ENCODE results near the gene SOX11. TPM values are rescaled to one million over a fixed set of nuclear protein-coding genes. Genes with fewer than 3 reads are reported as not detected.

SOX11 gene
- total and polyA plus RNA-seq, 2 experiments from 2014 or later: 9.3 to 40.7 TPM

DNA sequence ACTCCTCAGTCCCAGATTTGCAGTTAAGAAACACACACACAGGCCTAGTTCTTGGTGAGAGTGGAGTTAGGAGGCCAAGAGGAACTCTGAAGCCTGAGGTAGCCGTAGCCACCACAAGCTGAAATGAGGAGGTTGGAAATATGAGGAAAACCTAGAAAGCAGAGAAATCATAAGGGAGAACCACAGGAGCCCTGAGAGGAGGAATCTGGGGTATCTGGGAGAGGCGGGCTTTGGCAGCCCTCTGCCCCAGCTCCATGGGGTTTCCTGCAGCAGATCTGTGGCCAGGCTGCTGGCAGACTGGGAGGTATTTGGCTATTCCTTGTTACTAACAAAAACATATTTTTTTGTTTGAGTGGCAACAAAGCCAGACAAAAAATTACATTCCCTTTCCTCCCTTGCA is 11.0 kb downstream of the SOX11 start:
- Histone ChIP-seq H3K4me3 (no peak overlapping the region), H3K27ac (no peak overlapping the region), H3K27me3 (no peaks in the 10 kb centered on the region), H3K4me1 (ENCODE audit: low read depth) (peaks cover 42% of the 10 kb centered on the region), H3K9me3 (ENCODE audit: low read depth) (no peaks in the 10 kb centered on the region), H3K36me3 (peaks cover 6% of the 10 kb centered on the region)
- no peak for DNase-seq (ENCODE audit: low read depth in 1 of 2, low spot score in 1 of 2)
- TF ChIP-seq, protein P1, sequence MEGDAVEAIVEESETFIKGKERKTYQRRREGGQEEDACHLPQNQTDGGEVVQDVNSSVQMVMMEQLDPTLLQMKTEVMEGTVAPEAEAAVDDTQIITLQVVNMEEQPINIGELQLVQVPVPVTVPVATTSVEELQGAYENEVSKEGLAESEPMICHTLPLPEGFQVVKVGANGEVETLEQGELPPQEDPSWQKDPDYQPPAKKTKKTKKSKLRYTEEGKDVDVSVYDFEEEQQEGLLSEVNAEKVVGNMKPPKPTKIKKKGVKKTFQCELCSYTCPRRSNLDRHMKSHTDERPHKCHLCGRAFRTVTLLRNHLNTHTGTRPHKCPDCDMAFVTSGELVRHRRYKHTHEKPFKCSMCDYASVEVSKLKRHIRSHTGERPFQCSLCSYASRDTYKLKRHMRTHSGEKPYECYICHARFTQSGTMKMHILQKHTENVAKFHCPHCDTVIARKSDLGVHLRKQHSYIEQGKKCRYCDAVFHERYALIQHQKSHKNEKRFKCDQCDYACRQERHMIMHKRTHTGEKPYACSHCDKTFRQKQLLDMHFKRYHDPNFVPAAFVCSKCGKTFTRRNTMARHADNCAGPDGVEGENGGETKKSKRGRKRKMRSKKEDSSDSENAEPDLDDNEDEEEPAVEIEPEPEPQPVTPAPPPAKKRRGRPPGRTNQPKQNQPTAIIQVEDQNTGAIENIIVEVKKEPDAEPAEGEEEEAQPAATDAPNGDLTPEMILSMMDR (IDR thresholded peaks at IDR 0.05; ENCODE audit: low read depth, low read length): no peak

DNA sequence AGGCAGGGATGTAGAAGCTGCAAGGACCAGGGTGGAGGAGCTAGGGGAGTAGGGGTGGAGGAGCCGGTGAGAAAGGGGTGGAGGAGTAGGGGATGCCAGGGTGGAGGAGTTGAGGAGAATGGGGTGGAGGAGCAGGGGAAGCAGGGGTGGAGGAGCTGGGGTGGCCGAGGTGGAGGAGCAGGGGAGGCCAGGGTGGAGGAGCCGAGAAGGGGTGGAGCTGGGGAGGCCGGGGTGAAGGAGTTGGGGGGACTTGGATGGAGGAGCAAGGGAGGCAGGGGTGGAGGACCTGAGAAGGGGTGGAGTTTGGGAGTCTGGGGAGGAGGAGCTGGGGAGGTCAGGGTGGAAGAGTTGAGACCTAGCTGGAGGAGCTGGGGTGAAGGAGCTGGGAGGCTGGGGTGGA is 13.3 kb downstream of the SOX11 start:
- H3K27ac ChIP-seq: no peak overlapping the region
- H3K36me3 ChIP-seq: peaks cover 6% of the 10 kb centered on the region
- H3K9me3 ChIP-seq (ENCODE audit: low read depth): no peaks in the 10 kb centered on the region
- TF ChIP-seq, protein P1 (IDR thresholded peaks at IDR 0.05; ENCODE audit: low read depth, low read length): no peak
- peaks cover 23% of the 10 kb centered on the region for H3K4me1 ChIP-seq (ENCODE audit: low read depth)
- no peak overlapping the region for H3K4me3 ChIP-seq
- no peaks in the 10 kb centered on the region for H3K27me3 ChIP-seq
- no peak for DNase-seq (ENCODE audit: low read depth in 1 of 2, low spot score in 1 of 2)

DNA sequence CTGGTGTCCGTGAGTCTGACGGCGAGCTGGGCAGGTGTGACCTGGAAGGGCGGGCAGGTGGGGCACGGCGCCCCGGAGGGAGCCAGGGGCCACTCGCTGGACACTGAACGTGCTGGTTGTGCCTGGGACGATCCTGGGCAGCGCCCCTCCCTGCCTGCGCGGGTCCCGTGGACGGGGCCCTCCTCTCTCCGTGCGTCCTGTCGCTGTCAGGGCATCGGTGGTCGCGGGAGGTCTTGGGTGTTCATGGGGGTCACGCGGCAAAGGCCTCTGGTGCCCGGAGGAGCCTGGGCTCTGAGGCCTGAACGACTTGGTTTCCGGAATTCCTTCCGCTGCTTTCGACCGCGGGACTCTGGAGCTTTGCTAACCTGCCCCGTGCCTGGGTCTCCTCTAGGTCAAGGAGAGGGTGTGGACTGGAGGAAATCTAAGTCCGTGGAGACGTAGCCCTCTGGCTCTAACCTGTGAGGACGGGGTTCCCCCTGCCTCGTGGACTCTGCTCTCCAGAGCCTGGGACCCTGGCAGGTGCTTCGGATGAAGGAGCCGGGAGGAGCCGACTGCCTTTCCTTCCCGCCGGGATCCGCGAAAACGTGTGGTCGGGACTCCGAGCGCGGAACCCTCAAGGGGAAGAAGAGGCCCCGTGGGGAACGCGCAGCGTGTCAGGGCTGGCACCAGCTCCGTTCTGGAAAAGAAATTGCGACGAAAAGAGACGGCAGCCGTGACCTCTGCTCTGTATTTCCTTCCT is 14.7 kb downstream of the SOX11 start:
- H3K4me1 ChIP-seq (ENCODE audit: low read depth): peaks cover 9% of the 10 kb centered on the region
- H3K9me3 ChIP-seq (ENCODE audit: low read depth): no peaks in the 10 kb centered on the region
- no peaks in the 10 kb centered on the region for H3K27me3 ChIP-seq
- no peak for DNase-seq (ENCODE audit: low read depth in 1 of 2, low spot score in 1 of 2)
- no peaks in the 10 kb centered on the region for H3K36me3 ChIP-seq
- no peak overlapping the region for H3K27ac ChIP-seq
- H3K4me3 ChIP-seq: no peak overlapping the region
- TF ChIP-seq, protein P1 (IDR thresholded peaks at IDR 0.05; ENCODE audit: low read depth, low read length): no peak

DNA sequence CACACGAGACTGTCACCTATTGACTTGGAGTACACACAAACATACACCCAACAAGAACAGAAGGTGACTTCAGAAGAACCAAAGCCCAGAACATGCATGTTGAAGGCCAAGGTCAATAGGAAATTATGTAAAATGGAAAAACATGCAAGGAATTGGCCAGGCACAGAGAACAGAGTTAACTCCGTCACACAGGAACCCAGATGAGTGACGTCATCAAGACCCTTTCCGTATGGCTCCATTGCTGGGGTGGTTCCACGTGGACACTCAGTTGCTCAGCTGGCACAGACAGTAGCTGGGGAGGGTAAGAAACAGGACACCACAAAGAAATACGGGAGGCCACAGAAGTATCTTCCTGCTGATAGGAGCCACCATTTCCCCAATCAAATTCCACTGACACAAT is 18.4 kb downstream of the SOX11 start:
- no peaks in the 10 kb centered on the region for H3K36me3 ChIP-seq

DNA sequence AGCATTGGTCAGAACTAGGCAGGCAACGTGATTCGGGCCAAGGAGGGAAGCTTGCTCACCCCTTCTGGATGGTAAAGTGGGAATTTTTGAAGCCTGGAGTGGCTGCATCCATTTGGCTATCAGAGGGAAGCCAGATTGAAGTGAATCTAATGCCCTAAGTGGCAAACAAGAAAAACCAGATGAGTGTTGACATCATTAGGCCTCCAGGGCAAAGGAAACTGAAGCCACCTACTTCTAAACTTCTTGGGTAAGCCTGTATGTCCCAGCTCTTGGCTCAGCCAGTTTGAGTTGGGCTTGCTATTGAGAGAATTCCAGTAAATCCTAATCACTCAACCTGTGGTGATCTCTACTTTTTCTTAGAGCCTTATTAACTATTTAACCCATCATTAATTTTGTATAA is 20.9 kb downstream of the SOX11 start:
- Histone ChIP-seq H3K4me3 (no peak overlapping the region), H3K36me3 (no peaks in the 10 kb centered on the region), H3K4me1 (ENCODE audit: low read depth) (no peaks in the 10 kb centered on the region), H3K27ac (no peak overlapping the region), H3K27me3 (no peaks in the 10 kb centered on the region), H3K9me3 (ENCODE audit: low read depth) (no peaks in the 10 kb centered on the region)
- DNase-seq (ENCODE audit: low read depth in 1 of 2, low spot score in 1 of 2): no peak
- TF ChIP-seq, protein P1 (IDR thresholded peaks at IDR 0.05; ENCODE audit: low read depth, low read length): no peak

More for the DNA sequence above, 18.4 kb downstream of the SOX11 start:
- no peaks in the 10 kb centered on the region for H3K27me3 ChIP-seq
- H3K27ac ChIP-seq: no peak overlapping the region
- no peaks in the 10 kb centered on the region for H3K4me1 ChIP-seq (ENCODE audit: low read depth)
- no peak overlapping the region for H3K4me3 ChIP-seq
- TF ChIP-seq, protein P1 (IDR thresholded peaks at IDR 0.05; ENCODE audit: low read depth, low read length): no peak
- no peaks in the 10 kb centered on the region for H3K9me3 ChIP-seq (ENCODE audit: low read depth)
- DNase-seq (ENCODE audit: low read depth in 1 of 2, low spot score in 1 of 2): no peak

All from cardiac muscle cell (in vitro differentiated cells and primary cell).